ENCODE results near the gene ARHGEF10L. TPM values are rescaled to one million over a fixed set of nuclear protein-coding genes. Genes with fewer than 3 reads are reported as not detected.

The ARHGEF10L gene, protein sequence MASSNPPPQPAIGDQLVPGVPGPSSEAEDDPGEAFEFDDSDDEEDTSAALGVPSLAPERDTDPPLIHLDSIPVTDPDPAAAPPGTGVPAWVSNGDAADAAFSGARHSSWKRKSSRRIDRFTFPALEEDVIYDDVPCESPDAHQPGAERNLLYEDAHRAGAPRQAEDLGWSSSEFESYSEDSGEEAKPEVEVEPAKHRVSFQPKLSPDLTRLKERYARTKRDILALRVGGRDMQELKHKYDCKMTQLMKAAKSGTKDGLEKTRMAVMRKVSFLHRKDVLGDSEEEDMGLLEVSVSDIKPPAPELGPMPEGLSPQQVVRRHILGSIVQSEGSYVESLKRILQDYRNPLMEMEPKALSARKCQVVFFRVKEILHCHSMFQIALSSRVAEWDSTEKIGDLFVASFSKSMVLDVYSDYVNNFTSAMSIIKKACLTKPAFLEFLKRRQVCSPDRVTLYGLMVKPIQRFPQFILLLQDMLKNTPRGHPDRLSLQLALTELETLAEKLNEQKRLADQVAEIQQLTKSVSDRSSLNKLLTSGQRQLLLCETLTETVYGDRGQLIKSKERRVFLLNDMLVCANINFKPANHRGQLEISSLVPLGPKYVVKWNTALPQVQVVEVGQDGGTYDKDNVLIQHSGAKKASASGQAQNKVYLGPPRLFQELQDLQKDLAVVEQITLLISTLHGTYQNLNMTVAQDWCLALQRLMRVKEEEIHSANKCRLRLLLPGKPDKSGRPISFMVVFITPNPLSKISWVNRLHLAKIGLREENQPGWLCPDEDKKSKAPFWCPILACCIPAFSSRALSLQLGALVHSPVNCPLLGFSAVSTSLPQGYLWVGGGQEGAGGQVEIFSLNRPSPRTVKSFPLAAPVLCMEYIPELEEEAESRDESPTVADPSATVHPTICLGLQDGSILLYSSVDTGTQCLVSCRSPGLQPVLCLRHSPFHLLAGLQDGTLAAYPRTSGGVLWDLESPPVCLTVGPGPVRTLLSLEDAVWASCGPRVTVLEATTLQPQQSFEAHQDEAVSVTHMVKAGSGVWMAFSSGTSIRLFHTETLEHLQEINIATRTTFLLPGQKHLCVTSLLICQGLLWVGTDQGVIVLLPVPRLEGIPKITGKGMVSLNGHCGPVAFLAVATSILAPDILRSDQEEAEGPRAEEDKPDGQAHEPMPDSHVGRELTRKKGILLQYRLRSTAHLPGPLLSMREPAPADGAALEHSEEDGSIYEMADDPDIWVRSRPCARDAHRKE (N-terminal part only)
- 10.2 and 15.2 TPM in 2 replicates for total RNA-seq

DNA sequence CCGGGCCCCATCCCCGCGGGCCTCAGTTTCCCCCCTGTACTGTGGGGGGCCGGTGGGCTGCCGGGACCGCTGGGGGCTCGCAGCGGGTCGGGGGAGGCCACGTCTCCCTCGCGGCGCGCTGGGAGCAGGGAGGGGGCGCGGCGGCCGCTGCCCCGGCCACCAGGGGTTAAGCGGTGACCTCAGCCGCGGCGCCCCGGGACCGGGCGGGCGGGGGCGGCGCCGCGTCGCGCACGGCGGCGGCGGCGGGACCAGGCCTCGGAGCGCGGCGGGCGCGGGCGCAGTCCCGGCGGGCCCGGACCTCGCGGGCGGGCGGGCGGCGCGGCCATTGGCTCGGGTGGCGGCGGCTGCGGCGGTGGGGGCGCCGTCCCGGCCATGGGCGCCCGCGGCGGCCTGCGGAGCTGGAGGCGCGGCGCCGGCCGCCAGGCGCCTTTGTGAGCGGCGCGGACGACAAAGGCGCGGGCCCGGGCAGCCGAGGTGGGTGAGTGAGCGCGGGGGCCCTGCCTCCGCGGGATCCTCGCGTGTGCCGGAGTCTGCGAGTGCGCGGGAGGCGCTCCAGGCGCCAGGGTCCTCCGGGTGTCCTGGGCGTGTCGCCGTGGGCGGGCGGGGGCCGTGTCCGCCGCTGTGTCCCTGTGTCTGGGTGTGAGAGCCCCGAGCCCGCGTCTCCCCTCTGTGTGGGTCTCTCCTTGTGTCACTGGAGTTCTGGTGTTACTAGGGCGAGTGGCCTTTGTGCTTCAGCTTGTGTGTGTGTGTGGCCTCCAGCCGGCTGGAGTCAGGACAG, at the start of gene ARHGEF10L:
TSS of gene ARHGEF10L (plus strand) at position 222 of the 778 bp plus-strand sequence. CDS start 40,898 bp downstream, outside the sequence.

Other genes starting within 250 kb of the ARHGEF10L start
- 0.21 TPM in 1 of 2 replicates, not detected in the other for gene PADI4, start 231.5 kb upstream of the ARHGEF10L start, total RNA-seq
- not detected in 2 replicates for gene PADI6, start 167.5 kb upstream of the ARHGEF10L start, total RNA-seq
- gene RCC2, start 100.0 kb upstream of the ARHGEF10L start, total RNA-seq = 123 and 158 TPM in 2 replicates
- gene ACTL8, start 215.6 kb downstream of the ARHGEF10L start, total RNA-seq = not detected in 2 replicates